HepG2 (cell line): ENCODE results near the gene SULT1E1. TPM values are rescaled to one million over a fixed set of nuclear protein-coding genes. Genes with fewer than 3 reads are reported as not detected.

Source experiments
- BRD4 ChIP-seq: sonication (generic); formaldehyde crosslinking; IDR thresholded peaks from 2 replicates; pipeline ENCODE4 v1.4.0; 2020; ENCODE audit warnings: missing genetic modification reagents
- CAMTA2 ChIP-seq: sonication (generic); formaldehyde crosslinking; IDR thresholded peaks from 2 replicates; pipeline ENCODE4 v1.4.0; 2020; ENCODE audit warnings: mild to moderate bottlenecking, missing genetic modification reagents, borderline replicate concordance
- DR1 ChIP-seq: sonication (generic); formaldehyde crosslinking; IDR thresholded peaks from 2 replicates; pipeline ENCODE4 v1.8.0; 2021; ENCODE audit warnings: mild to moderate bottlenecking, missing genetic modification reagents, inconsistent platforms
- HIVEP1 ChIP-seq: sonication (generic); formaldehyde crosslinking; IDR thresholded peaks from 2 replicates; pipeline ENCODE4 v1.4.0; 2020; ENCODE audit warnings: mild to moderate bottlenecking, missing genetic modification reagents
- MNT ChIP-seq: fragments of 450-650 bp; IDR thresholded peaks from 2 replicates; pipeline ENCODE4 v1.6.1; 2016
- MTA3 ChIP-seq: sonication (generic); formaldehyde crosslinking; IDR thresholded peaks from 2 replicates; pipeline ENCODE4 v1.4.0; 2020; ENCODE audit warnings: missing genetic modification reagents
- NBN ChIP-seq: fragments of 450-650 bp; conservative IDR thresholded peaks from 2 replicates; pipeline ENCODE4 v1.6.1; 2017
- NR2F2 ChIP-seq: IDR thresholded peaks from 2 replicates; pipeline ENCODE4 v1.6.1; 2012; ENCODE audit warnings: low read depth, inconsistent platforms, borderline replicate concordance
- NRL ChIP-seq: sonication (generic); formaldehyde crosslinking; IDR thresholded peaks from 2 replicates; pipeline ENCODE4 v1.5.0; 2020; ENCODE audit warnings: missing genetic modification reagents, mild to moderate bottlenecking, moderate library complexity, borderline replicate concordance
- RFX3 ChIP-seq: IDR thresholded peaks from 2 replicates; pipeline ENCODE4 v1.6.1; 2016; ENCODE audit warnings: missing biosample characterization, missing genetic modification reagents
- ZBTB4 ChIP-seq: sonication (generic); formaldehyde crosslinking; IDR thresholded peaks from 2 replicates; pipeline ENCODE4 v1.4.0; 2020; ENCODE audit warnings: missing genetic modification reagents, mild to moderate bottlenecking, borderline replicate concordance
- ZNF225 ChIP-seq: sonication (generic); formaldehyde crosslinking; IDR thresholded peaks from 2 replicates; pipeline ENCODE4 v1.4.0; 2020; ENCODE audit warnings: mild to moderate bottlenecking, missing genetic modification reagents
- ZNF282 ChIP-seq: fragments of 450-650 bp; IDR thresholded peaks from 2 replicates; pipeline ENCODE4 v1.6.1; 2018; ENCODE audit not compliant: partially characterized antibody
- ZNF451 ChIP-seq: sonication (generic); formaldehyde crosslinking; IDR thresholded peaks from 2 replicates; pipeline ENCODE4 v1.5.0; 2020; ENCODE audit warnings: mild to moderate bottlenecking, missing genetic modification reagents
- ZNF484 ChIP-seq: sonication (generic); formaldehyde crosslinking; IDR thresholded peaks from 2 replicates; pipeline ENCODE4 v1.5.1; 2020; ENCODE audit warnings: mild to moderate bottlenecking, low read depth, missing genetic modification reagents, borderline replicate concordance
- ZNF556 ChIP-seq: sonication (generic); formaldehyde crosslinking; IDR thresholded peaks from 2 replicates; pipeline ENCODE4 v1.4.0; 2020; ENCODE audit warnings: mild to moderate bottlenecking, missing genetic modification reagents, borderline replicate concordance
- ZNF616 ChIP-seq: sonication (generic); formaldehyde crosslinking; IDR thresholded peaks from 2 replicates; pipeline ENCODE4 v1.5.0; 2020; ENCODE audit warnings: low read depth, mild to moderate bottlenecking, missing genetic modification reagents
- ZNF710 ChIP-seq: sonication (generic); formaldehyde crosslinking; IDR thresholded peaks from 2 replicates; pipeline ENCODE4 v1.5.0; 2020; ENCODE audit warnings: mild to moderate bottlenecking, missing genetic modification reagents, borderline replicate concordance
- polyA plus RNA-seq, 8 experiments: library from polyadenylated mRNA; depleted of rRNA in 3 of 8; stranded (reverse) in 7 of 8; unstranded in 1 of 8; fragments of >200 nt; fragmentation: Illumina TruSeq in 4 of 8; extraction: Trizol in 4 of 8; gene quantifications; 2 replicates each; pipeline versions ENCODE4 v1.2.1 to v1.2.3, GENCODE V29; 2011 to 2016; ENCODE audit warnings: low read depth in 4 of 8, missing spikeins in 1 of 8, mixed read lengths in 1 of 8; ENCODE audit not compliant: insufficient read depth in 1 of 8
- total RNA-seq, 5 experiments: library from RNA; depleted of rRNA; stranded (reverse); fragments of >200 nt; fragmentation: Illumina TruSeq; extraction: Trizol; gene quantifications; 2 replicates each; pipeline ENCODE4 v1.2.3, GENCODE V29; 2016; ENCODE audit warnings: low read depth in 1 of 5
- TF ChIP-seq, protein P1 (sequence below): sonication (generic); formaldehyde crosslinking; IDR thresholded peaks from 2 replicates; pipeline ENCODE4 v1.4.0; 2020; ENCODE audit warnings: mild to moderate bottlenecking, missing genetic modification reagents
- TF ChIP-seq, protein P2 (sequence below): sonication (generic); formaldehyde crosslinking; IDR thresholded peaks from 2 replicates; pipeline ENCODE4 v1.4.0; 2020; ENCODE audit warnings: missing genetic modification reagents; ENCODE audit errors: not compliant biosample characterization

Gene SULT1E1
- total and polyA plus RNA-seq, 2 of the 13 experiments (the other 11 are each of a cell fraction or from before 2014, with no cell fraction given) = 1.7 to 3.9 TPM

DNA sequence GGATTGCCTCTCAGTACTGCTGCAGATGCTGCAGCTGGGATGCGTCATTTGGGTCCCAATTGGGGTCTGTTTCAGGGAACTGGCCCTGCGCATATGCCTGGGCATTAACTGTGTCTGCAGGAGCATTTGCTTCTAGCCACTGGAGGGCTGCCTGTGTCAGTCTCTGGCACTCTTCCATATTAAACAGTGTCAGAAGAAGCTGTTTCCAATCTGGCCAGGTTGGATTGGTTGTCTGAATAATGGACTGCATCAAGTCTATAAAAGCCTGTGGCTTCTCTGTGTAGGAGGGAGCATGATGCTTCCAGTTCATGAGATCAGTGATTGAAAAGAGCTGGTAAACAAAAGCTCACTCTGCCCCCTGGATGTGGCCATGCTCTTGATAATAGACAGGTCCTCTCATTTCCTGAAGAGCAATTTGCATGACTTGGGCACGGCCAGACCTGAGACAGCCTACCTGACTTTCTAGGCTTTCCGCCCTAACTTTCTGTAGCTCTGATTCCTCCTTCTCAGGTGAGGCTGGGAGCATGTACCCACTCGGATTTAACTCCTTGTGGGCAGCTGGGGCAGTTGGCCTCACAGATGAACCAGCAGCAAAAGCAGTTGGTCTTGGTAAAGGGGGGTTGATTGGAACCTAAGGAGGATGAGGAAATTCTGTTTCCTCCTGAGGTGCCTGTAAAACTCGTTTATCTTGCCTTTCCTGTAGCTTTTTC, 29.2 kb downstream of the SULT1E1 start (continued):
- TF ChIP-seq, protein P1, sequence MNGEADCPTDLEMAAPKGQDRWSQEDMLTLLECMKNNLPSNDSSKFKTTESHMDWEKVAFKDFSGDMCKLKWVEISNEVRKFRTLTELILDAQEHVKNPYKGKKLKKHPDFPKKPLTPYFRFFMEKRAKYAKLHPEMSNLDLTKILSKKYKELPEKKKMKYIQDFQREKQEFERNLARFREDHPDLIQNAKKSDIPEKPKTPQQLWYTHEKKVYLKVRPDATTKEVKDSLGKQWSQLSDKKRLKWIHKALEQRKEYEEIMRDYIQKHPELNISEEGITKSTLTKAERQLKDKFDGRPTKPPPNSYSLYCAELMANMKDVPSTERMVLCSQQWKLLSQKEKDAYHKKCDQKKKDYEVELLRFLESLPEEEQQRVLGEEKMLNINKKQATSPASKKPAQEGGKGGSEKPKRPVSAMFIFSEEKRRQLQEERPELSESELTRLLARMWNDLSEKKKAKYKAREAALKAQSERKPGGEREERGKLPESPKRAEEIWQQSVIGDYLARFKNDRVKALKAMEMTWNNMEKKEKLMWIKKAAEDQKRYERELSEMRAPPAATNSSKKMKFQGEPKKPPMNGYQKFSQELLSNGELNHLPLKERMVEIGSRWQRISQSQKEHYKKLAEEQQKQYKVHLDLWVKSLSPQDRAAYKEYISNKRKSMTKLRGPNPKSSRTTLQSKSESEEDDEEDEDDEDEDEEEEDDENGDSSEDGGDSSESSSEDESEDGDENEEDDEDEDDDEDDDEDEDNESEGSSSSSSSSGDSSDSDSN (CRISPR knock-in tag) = no peak
- TF ChIP-seq MTA3 (no peak), ZNF616 (CRISPR knock-in tag) (no peak), ZBTB4 (CRISPR knock-in tag) (peak; percentile 34; the same call in 1 of the 2 replicates), ZNF484 (no peak), RFX3 (CRISPR knock-in tag) (no peak), ZNF710 (no peak; the same call in 1 of the 2 replicates), HIVEP1 (no peak), NRL (no peak), ZNF225 (no peak), ZNF556 (CRISPR knock-in tag) (no peak), ZNF451 (CRISPR knock-in tag) (no peak), NBN (no peak), DR1 (CRISPR knock-in tag) (no peak), CAMTA2 (CRISPR knock-in tag) (no peak), MNT (no peak), NR2F2 (no peak), ZNF282 (no peak), BRD4 (CRISPR knock-in tag) (no peak)
- TF ChIP-seq, protein P2, sequence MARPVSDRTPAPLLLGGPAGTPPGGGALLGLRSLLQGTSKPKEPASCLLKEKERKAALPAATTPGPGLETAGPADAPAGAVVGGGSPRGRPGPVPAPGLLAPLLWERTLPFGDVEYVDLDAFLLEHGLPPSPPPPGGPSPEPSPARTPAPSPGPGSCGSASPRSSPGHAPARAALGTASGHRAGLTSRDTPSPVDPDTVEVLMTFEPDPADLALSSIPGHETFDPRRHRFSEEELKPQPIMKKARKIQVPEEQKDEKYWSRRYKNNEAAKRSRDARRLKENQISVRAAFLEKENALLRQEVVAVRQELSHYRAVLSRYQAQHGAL (CRISPR knock-in tag) = no peak
